H1 (cell line): ENCODE data around the gene TRMT61B. TPM values are rescaled to one million over a fixed set of nuclear protein-coding genes. Genes with fewer than 3 reads are reported as not detected.
A peak's percentile ranks its signal among the peaks of the same experiment; 100 is the strongest.

Experiments used
- CTCF ChIA-PET: fragments of 300-600 bp; sonication (Branson Sonifier 250); formaldehyde crosslinking; loops from one replicate; lab custom pipeline; 2021; ENCODE audit not compliant: partially characterized antibody; lab: Charles Lee
- POLR2A ChIA-PET: fragments of 300-600 bp; sonication (Branson Sonifier 250); formaldehyde crosslinking; loops from one replicate; lab custom pipeline; 2021; ENCODE audit warnings: inconsistent platforms; ENCODE audit not compliant: partially characterized antibody; lab: Charles Lee
- DNase-seq, 2 experiments: peaks; one replicate each; pipeline versions ENCODE4 v3.0.0 to v3.0.0-alpha.2; 2010 to 2022; ENCODE audit warnings: low spot score in 2 of 2, low read depth in 1 of 2, mixed read lengths in 1 of 2
- FAIRE-seq: peaks from 2 replicates; lab custom pipeline; 2011; peaks lifted over from hg19 to GRCh38; lab: Jason Lieb, UNC
- H2AFZ ChIP-seq: 2 replicates; pipeline ENCODE4 v1.8.1; 2012; ENCODE audit warnings: low read length, inconsistent platforms
- H2AK5ac ChIP-seq: 2 replicates; pipeline ENCODE4 v1.6.1; 2013; ENCODE audit warnings: low read depth, low read length
- H2BK120ac ChIP-seq: replicated peaks from 2 replicates; pipeline ENCODE3; 2013; ENCODE audit warnings: low read depth, low read length, inconsistent platforms
- H2BK12ac ChIP-seq: 2 replicates; pipeline ENCODE4 v1.6.1; 2013; ENCODE audit warnings: low read depth, low read length
- H2BK15ac ChIP-seq: 2 replicates; pipeline ENCODE4 v1.6.1; 2013; ENCODE audit warnings: low read length
- H2BK20ac ChIP-seq: 2 replicates; pipeline ENCODE4 v1.6.1; 2013; ENCODE audit warnings: low read length
- H2BK5ac ChIP-seq: 2 replicates; pipeline ENCODE4 v1.6.1; 2013; ENCODE audit warnings: low read depth, low read length
- H3K14ac ChIP-seq: 2 replicates; pipeline ENCODE4 v1.6.1; 2013; ENCODE audit warnings: inconsistent platforms; ENCODE audit not compliant: insufficient read length
- H3K18ac ChIP-seq: 2 replicates; pipeline ENCODE4 v1.6.1; 2013; ENCODE audit warnings: low read length; ENCODE audit errors: extremely low read depth
- H3K23ac ChIP-seq: 2 replicates; pipeline ENCODE4 v1.6.1; 2013; ENCODE audit warnings: inconsistent platforms; ENCODE audit not compliant: insufficient read length
- H3K23me2 ChIP-seq: 2 replicates; pipeline ENCODE4 v1.6.1; 2013; ENCODE audit warnings: low read depth, low read length
- H3K27ac ChIP-seq: 2 replicates; pipeline ENCODE4 v1.6.1; 2011; ENCODE audit warnings: low read depth, low read length, inconsistent platforms
- H3K27me3 ChIP-seq, 4 experiments: replicated peaks in 1 of 4; 1 replicate in 1 of 4; 2 replicates in 3 of 4; pipeline versions ENCODE4 v1.6.1 to v1.8.1; 2011 to 2013; ENCODE audit warnings: low read length in 3 of 4, mild to moderate bottlenecking in 3 of 4, inconsistent platforms in 2 of 4, mixed read lengths in 2 of 4, moderate library complexity in 1 of 4; ENCODE audit not compliant: control insufficient read depth in 3 of 4, insufficient read depth in 3 of 4; ENCODE audit errors: extremely low read depth in 1 of 4
- H3K36me3 ChIP-seq, 4 experiments: 2 replicates each; pipeline versions ENCODE4 v1.6.1 to v1.8.1; 2011 to 2013; ENCODE audit warnings: mild to moderate bottlenecking in 4 of 4, low read length in 3 of 4, moderate library complexity in 2 of 4, control low read depth in 1 of 4, inconsistent platforms in 1 of 4; ENCODE audit not compliant: insufficient read depth in 4 of 4, control insufficient read depth in 2 of 4
- H3K4ac ChIP-seq: replicated peaks from 2 replicates; pipeline ENCODE3; 2013; ENCODE audit warnings: low read length, low read depth, mixed read lengths, inconsistent platforms; ENCODE audit not compliant: insufficient read length
- H3K4me1 ChIP-seq, 4 experiments: replicated peaks in 1 of 4; 1 replicate in 1 of 4; 2 replicates in 3 of 4; pipeline versions ENCODE4 v1.6.1 to v1.8.1; 2011 to 2013; ENCODE audit warnings: low read length in 3 of 4, inconsistent platforms in 2 of 4, mixed read lengths in 1 of 4; ENCODE audit not compliant: insufficient read depth in 4 of 4, control insufficient read depth in 3 of 4
- H3K4me2 ChIP-seq, 2 experiments: 2 replicates each; pipeline versions ENCODE4 v1.6.1 to v1.8.1; 2011 to 2013; ENCODE audit warnings: low read depth in 2 of 2, low read length in 2 of 2, control low read depth in 1 of 2, inconsistent platforms in 1 of 2, mild to moderate bottlenecking in 1 of 2; ENCODE audit not compliant: insufficient read depth in 1 of 2
- H3K4me3 ChIP-seq, 4 experiments: fragments of 200-600, 300-600 bp in 1 of 4; sonication (generic), shearing (Covaris generic), sonication (Bioruptor Twin) in 1 of 4; 2 replicates each; pipeline versions ENCODE4 v1.5.1 to v1.8.1; 2011 to 2016; ENCODE audit warnings: low read length in 4 of 4, low read depth in 3 of 4, control low read depth in 2 of 4, inconsistent platforms in 2 of 4, mild to moderate bottlenecking in 2 of 4, mixed read lengths in 1 of 4, moderate library complexity in 1 of 4; ENCODE audit not compliant: insufficient read depth in 2 of 4; ENCODE audit errors: extremely low read depth in 1 of 4
- H3K56ac ChIP-seq: replicated peaks from 2 replicates; pipeline ENCODE3; 2013; ENCODE audit warnings: low read depth, mild to moderate bottlenecking, mixed read lengths, low read length, inconsistent platforms; ENCODE audit not compliant: insufficient read length
- H3K79me1 ChIP-seq: 2 replicates; pipeline ENCODE4 v1.6.1; 2013; ENCODE audit warnings: low read depth, low read length, control low read depth
- H3K79me2 ChIP-seq, 2 experiments: 2 replicates each; pipeline versions ENCODE4 v1.6.1 to v1.8.1; 2012 to 2013; ENCODE audit warnings: low read length in 2 of 2, mild to moderate bottlenecking in 2 of 2, inconsistent platforms in 1 of 2; ENCODE audit not compliant: insufficient read depth in 2 of 2, control insufficient read depth in 1 of 2
- H3K9ac ChIP-seq, 4 experiments: replicated peaks in 1 of 4; 1 replicate in 1 of 4; 2 replicates in 3 of 4; pipeline versions ENCODE4 v1.6.1 to v1.8.1; 2011 to 2013; ENCODE audit warnings: low read depth in 3 of 4, low read length in 3 of 4, control low read depth in 2 of 4, mild to moderate bottlenecking in 2 of 4, moderate library complexity in 2 of 4, inconsistent platforms in 1 of 4; ENCODE audit errors: extremely low read depth in 1 of 4
- H3K9me3 ChIP-seq, 2 experiments: 2 replicates each; pipeline versions ENCODE4 v1.6.1 to v1.8.1; 2012 to 2013; ENCODE audit warnings: mild to moderate bottlenecking in 2 of 2, moderate library complexity in 2 of 2, control low read depth in 1 of 2, inconsistent platforms in 1 of 2, low read depth in 1 of 2, low read length in 1 of 2, mixed read lengths in 1 of 2; ENCODE audit not compliant: insufficient read depth in 2 of 2
- H4K20me1 ChIP-seq, 2 experiments: replicated peaks in 1 of 2; 2 replicates each; pipeline versions ENCODE3 to v1.8.1; 2011 to 2013; ENCODE audit warnings: inconsistent platforms in 2 of 2, low read length in 2 of 2, mild to moderate bottlenecking in 1 of 2; ENCODE audit not compliant: insufficient read depth in 2 of 2, control insufficient read depth in 1 of 2
- H4K5ac ChIP-seq: 2 replicates; pipeline ENCODE4 v1.6.1; 2013; ENCODE audit warnings: low read length, low read depth, mixed read lengths, inconsistent platforms; ENCODE audit not compliant: insufficient read length
- H4K8ac ChIP-seq: 2 replicates; pipeline ENCODE4 v1.8.0; 2013; ENCODE audit warnings: mild to moderate bottlenecking, moderate library complexity, low read length, inconsistent platforms; ENCODE audit not compliant: insufficient read depth; ENCODE audit errors: extremely low read depth
- H4K91ac ChIP-seq: replicated peaks from 2 replicates; pipeline ENCODE3; 2013; ENCODE audit warnings: low read length, mixed read lengths, inconsistent platforms; ENCODE audit not compliant: insufficient read length
- ASH2L ChIP-seq: fragments of 200-600, 300-600 bp; sonication (generic); IDR thresholded peaks from one replicate; pipeline ENCODE4 v1.7.1; 2017; ENCODE audit warnings: low read length
- CBX8 ChIP-seq: fragments of 300-800, 300-1000 bp; sonication (generic); IDR thresholded peaks from 2 replicates; pipeline ENCODE4 v1.7.1; 2016; ENCODE audit warnings: low read depth, low read length, borderline replicate concordance
- CHD1 ChIP-seq: IDR thresholded peaks from 2 replicates; pipeline ENCODE4 v1.6.1; 2012; ENCODE audit warnings: low read depth, low read length, improper control_type of control experiment
- FOSL1 ChIP-seq: IDR thresholded peaks from 2 replicates; pipeline ENCODE4 v1.6.1; 2011; ENCODE audit warnings: mild to moderate bottlenecking, low read depth, low read length, moderate library complexity; ENCODE audit not compliant: insufficient read depth
- NANOG ChIP-seq: IDR thresholded peaks from 2 replicates; pipeline ENCODE4 v1.6.1; 2011; ENCODE audit warnings: low read length, low read depth, mild to moderate bottlenecking, inconsistent platforms; ENCODE audit not compliant: insufficient read depth, poor library complexity, severe bottlenecking
- NRF1 ChIP-seq: IDR thresholded peaks from 2 replicates; pipeline ENCODE4 v1.6.1; 2011; ENCODE audit warnings: mild to moderate bottlenecking, low read depth, low read length, improper control_type of control experiment
- PHF8 ChIP-seq: fragments of 200-600 bp; sonication (generic); conservative IDR thresholded peaks from 2 replicates; pipeline ENCODE4 v1.7.1; 2012; ENCODE audit warnings: low read depth, mild to moderate bottlenecking, inconsistent platforms, low read length, moderate library complexity
- POLR2AphosphoS5 ChIP-seq: IDR thresholded peaks from 2 replicates; pipeline ENCODE4 v1.6.1; 2011; ENCODE audit warnings: low read depth, low read length
- TBP ChIP-seq: IDR thresholded peaks from 2 replicates; pipeline ENCODE4 v1.6.1; 2011; ENCODE audit warnings: low read depth, low read length, improper control_type of control experiment
- WGBS, 2 experiments: shearing (Covaris generic) in 1 of 2; methylation state at CpG; one replicate each; pipeline versions ENCODE4 v1.1.6 to v1.1.7; 2013 to 2015; ENCODE audit warnings: low lambda C conversion rate in 2 of 2, mixed read lengths in 2 of 2, inconsistent platforms in 1 of 2, low coverage in 1 of 2, missing lambda C conversion rate in 1 of 2; ENCODE audit not compliant: insufficient replicate concordance in 2 of 2, insufficient coverage in 1 of 2, insufficient read length in 1 of 2; ENCODE audit errors: extremely low coverage in 1 of 2, missing lambda C conversion rate in 1 of 2; 5-methylcytosine and 5-hydroxymethylcytosine counted together
- polyA plus RNA-seq, 7 experiments: library from polyadenylated mRNA; depleted of rRNA in 3 of 7; stranded (reverse) in 5 of 7; unstranded in 2 of 7; fragments of >200 nt in 5 of 7; fragments of 200-250 nt in 2 of 7; gene quantifications; 1 replicate in 5 of 7; 2 replicates in 1 of 7; 4 replicates in 1 of 7; pipeline versions ENCODE4 v1.2.1 to v1.2.3, GENCODE V29; 2011 to 2013; ENCODE audit warnings: missing spikeins in 2 of 7, mixed read lengths in 2 of 7
- total RNA-seq: library from RNA; stranded (reverse); fragmentation: NEBNext Ultra II Directional; extraction: Animal tissue kit (Norgen Biotek cat#: 25700); gene quantifications from 2 replicates; pipeline ENCODE4 v1.2.1, GENCODE V29; 2021
- TF ChIP-seq, protein P1 (sequence below): IDR thresholded peaks from 2 replicates; pipeline ENCODE4 v1.6.1; 2012; ENCODE audit warnings: inconsistent platforms
- TF ChIP-seq, protein P2 (sequence below): IDR thresholded peaks from 2 replicates; pipeline ENCODE4 v1.6.1; 2011; ENCODE audit warnings: low read depth, mild to moderate bottlenecking, low read length; ENCODE audit not compliant: insufficient read depth

TRMT61B gene
- total and polyA plus RNA-seq, 2 of the 8 experiments (the other 6 are each of a cell fraction or from before 2014, with no cell fraction given) = 10.4 to 27.8 TPM

DNA sequence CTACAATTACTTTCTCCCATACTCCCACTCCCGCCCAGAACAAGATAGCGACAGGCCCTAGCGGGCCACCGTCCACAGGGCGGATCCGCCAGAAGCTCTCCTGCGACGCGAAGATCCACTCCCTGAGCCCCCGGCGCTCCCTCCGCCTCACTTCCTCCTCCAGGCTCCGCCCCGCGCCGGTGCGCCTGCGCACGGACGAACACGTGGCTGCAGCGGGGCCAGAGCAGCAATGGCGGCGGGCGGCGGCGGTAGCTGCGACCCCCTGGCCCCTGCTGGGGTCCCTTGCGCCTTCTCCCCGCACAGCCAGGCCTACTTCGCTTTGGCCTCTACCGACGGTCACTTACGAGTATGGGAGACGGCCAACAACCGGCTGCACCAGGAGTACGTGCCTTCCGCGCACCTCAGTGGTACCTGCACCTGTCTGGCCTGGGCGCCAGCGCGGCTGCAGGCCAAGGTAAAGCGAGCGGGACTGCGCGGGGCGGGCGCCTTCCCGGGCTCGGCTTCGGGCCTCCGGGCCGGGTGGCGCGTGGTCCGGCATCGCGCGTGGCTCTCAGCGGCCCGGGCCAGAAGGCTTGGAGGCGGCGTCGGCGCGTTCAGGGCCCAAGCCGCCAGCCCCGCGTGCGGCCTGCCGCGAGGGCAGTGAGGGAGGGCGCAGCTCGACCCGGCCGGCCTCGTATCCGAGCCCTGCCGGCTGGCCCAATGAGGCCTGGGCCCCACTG, 24.5 kb upstream of the TRMT61B start, which contains the start of gene WDR43:
WDR43 (plus strand) TSS at position 198 of the 719 bp plus-strand sequence; CDS start at position 230, 32 bp downstream.
- Histone ChIP-seq H2AK5ac (peak within 1 kb of the TSS; percentile 99; the same call in 1 of the 2 replicates), H2BK20ac (no peak within 1 kb of the TSS), H3K27ac (peak within 1 kb of the TSS; percentile 97), H3K23me2 (0 out of 2 replicates have a peak, but pooled peaks cover 2% of the 10 kb centered on the region), H3K4ac (peak within 1 kb of the TSS; percentile 100), H3K9me3 (no peaks in the 10 kb centered on the region), H4K5ac (peak within 1 kb of the TSS; percentile 96), H3K56ac (peak within 1 kb of the TSS; percentile 93), H3K4me2 (peak within 1 kb of the TSS; percentile 73 to 93), H2AFZ (no peak within 1 kb of the TSS), H3K4me3 (peak within 1 kb of the TSS; percentile 94 to 99 (median 96)), H3K79me2 (peaks cover 51% of the 10 kb centered on the region in 2 experiments), H3K79me1 (no peaks in the 10 kb centered on the region), H3K27me3 (no peaks in the 10 kb centered on the region; a peak in 1 of 7 replicates), H3K9ac (peak within 1 kb of the TSS; percentile 99 to 100 (median 100)), H3K36me3 (no peaks in the 10 kb centered on the region; a peak in 1 of 8 replicates), H2BK5ac (peak within 1 kb of the TSS; percentile 99), H4K8ac (peak within 1 kb of the TSS; percentile 100), H4K91ac (peak within 1 kb of the TSS; percentile 99), H4K20me1 (peaks cover 15 to 34% of the 10 kb centered on the region in 2 experiments), H3K14ac (peak within 1 kb of the TSS; percentile 100), H3K23ac (no peak within 1 kb of the TSS), H3K4me1 (peaks cover 0 to 3% (median 3%) of the 10 kb centered on the region in 4 experiments; a peak in 4 of 7 replicates), H2BK15ac (no peak within 1 kb of the TSS), H2BK12ac (no peak within 1 kb of the TSS), H2BK120ac (no peak within 1 kb of the TSS), H3K18ac (peak within 1 kb of the TSS; percentile 100)
- FAIRE-seq = no peak
- peak; percentile 96 to 97 for DNase-seq
- ChIA-PET POLR2A (interaction anchor here (0.6 to 6.1 kb wide), 23 partner anchors 9 to 315 kb away, joined by 3 to 63 read pairs (median 5); partner anchors contain the start of genes SPDYA and TRMT61B), CTCF (no interaction called here)
- WGBS, 2 experiments = 1% methylated on average over 53 of the region's 79 CpGs; no CpG with 5 or more reads in 1 of the 2 experiments
- TF ChIP-seq POLR2AphosphoS5 (peak; percentile 88), NRF1 (peak; percentile 94), CHD1 (no peak), NANOG (no peak), CBX8 (no peak), PHF8 (peak; percentile 99), ASH2L (peak; percentile 31), TBP (peak; percentile 89), FOSL1 (no peak)
- TF ChIP-seq, protein P1, sequence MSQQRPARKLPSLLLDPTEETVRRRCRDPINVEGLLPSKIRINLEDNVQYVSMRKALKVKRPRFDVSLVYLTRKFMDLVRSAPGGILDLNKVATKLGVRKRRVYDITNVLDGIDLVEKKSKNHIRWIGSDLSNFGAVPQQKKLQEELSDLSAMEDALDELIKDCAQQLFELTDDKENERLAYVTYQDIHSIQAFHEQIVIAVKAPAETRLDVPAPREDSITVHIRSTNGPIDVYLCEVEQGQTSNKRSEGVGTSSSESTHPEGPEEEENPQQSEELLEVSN = peak; percentile 66
- TF ChIP-seq, protein P2, sequence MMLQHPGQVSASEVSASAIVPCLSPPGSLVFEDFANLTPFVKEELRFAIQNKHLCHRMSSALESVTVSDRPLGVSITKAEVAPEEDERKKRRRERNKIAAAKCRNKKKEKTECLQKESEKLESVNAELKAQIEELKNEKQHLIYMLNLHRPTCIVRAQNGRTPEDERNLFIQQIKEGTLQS = peak; percentile 78
